ENCODE measurements around the gene LIMS1. TPM values are rescaled to one million over a fixed set of nuclear protein-coding genes. Genes with fewer than 3 reads are reported as not detected.

LIMS1 gene
- total RNA-seq, 2 experiments from 2014 or later = 18.5 to 21.3 TPM

- H3K9me3 Mint-ChIP-seq = no peaks in the 10 kb centered on the region
- H3K36me3 Mint-ChIP-seq (ENCODE audit: low read depth) = no peaks in the 10 kb centered on the region
- H3K27me3 Mint-ChIP-seq = no peaks in the 10 kb centered on the region
- intact Hi-C loops (cut with DNase I, micrococcal nuclease) = no loop called here
- Histone ChIP-seq H3K4me3 (ENCODE audit: low read length) (no peak overlapping the region), H3K36me3 (ENCODE audit: insufficient read depth, low read length) (no peaks in the 10 kb centered on the region), H3K4me1 (ENCODE audit: insufficient read depth, low read length) (peaks cover 85% of the 10 kb centered on the region), H3K27ac (ENCODE audit: low read depth in 1 of 2, low read length in 2 of 2) (no peak overlapping the region), H3K9me3 (ENCODE audit: control insufficient read depth in 1 of 2, insufficient read depth in 1 of 2, low read length in 2 of 2) (no peaks in the 10 kb centered on the region), H3K27me3 (ENCODE audit: control insufficient read depth in 1 of 2, insufficient read depth in 2 of 2, low read length in 2 of 2) (no peaks in the 10 kb centered on the region)
- POLR2A ChIA-PET = interaction anchor here (1.0 to 1.6 kb wide), 2 partner anchors 13 to 17 kb away, joined by 3 to 4 read pairs; no protein-coding TSS in a partner anchor
- TF ChIP-seq CTCF (IDR thresholded peaks at IDR 0.05) = no peak
- no peak for ATAC-seq (ENCODE audit: poor library complexity)
- peak overlapping the region; percentile 70 for H3K4me3 Mint-ChIP-seq
- CTCF ChIA-PET = interaction anchor here (21.0 kb wide), 1 partner anchor 19 kb away, joined by 309 read pairs; no protein-coding TSS in a partner anchor
- DNase-seq = no peak
- H3K4me1 Mint-ChIP-seq (ENCODE audit: low read depth) = peaks cover 92% of the 10 kb centered on the region
- peak overlapping the region; percentile 90 for H3K27ac Mint-ChIP-seq
Observed at GRCh38 chr2:108616318-108616717, 82.0 kb downstream of the LIMS1 start.

DNA sequence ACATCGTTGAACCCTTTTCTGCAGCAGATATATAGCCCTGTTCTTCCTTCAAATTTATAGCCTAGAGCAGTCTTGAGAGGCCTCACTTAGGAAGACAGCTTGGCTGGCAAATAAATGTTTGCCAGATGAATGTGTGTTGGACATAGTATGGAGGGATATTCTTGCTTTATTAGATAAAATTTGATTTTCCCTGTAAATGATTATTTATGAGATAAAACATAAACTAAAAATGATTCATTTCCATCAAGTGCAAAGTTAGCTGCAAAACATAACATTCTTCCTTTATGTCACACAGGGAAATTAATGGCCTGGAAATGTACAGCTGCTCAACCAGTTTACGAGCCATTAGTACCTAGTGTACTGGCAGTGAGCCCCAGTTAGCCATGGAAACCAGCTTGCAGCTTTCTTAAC is 82.5 kb downstream of the LIMS1 start:
- H3K36me3 Mint-ChIP-seq (ENCODE audit: low read depth) = no peaks in the 10 kb centered on the region
- no peak for TF ChIP-seq CTCF (IDR thresholded peaks at IDR 0.05)
- H3K9me3 Mint-ChIP-seq = no peaks in the 10 kb centered on the region
- Histone ChIP-seq H3K4me1 (ENCODE audit: insufficient read depth, low read length) (peaks cover 81% of the 10 kb centered on the region), H3K27ac (ENCODE audit: low read depth in 1 of 2, low read length in 2 of 2) (peak overlapping the region in 1 of 2 donors; percentile 81), H3K36me3 (ENCODE audit: insufficient read depth, low read length) (no peaks in the 10 kb centered on the region), H3K4me3 (ENCODE audit: low read length) (no peak overlapping the region), H3K9me3 (ENCODE audit: control insufficient read depth in 1 of 2, insufficient read depth in 1 of 2, low read length in 2 of 2) (no peaks in the 10 kb centered on the region), H3K27me3 (ENCODE audit: control insufficient read depth in 1 of 2, insufficient read depth in 2 of 2, low read length in 2 of 2) (no peaks in the 10 kb centered on the region)
- ChIA-PET CTCF (interaction anchor here (1.1 to 21.0 kb wide), 2 partner anchors 8 to 18 kb away, joined by 3 to 309 read pairs; no protein-coding TSS in a partner anchor), POLR2A (interaction anchor here (0.7 to 1.6 kb wide), 4 partner anchors 13 to 338 kb away, joined by 3 to 4 read pairs (median 4); no protein-coding TSS in a partner anchor)
- ATAC-seq (ENCODE audit: poor library complexity) (no peak), DNase-seq (no peak)
- intact Hi-C loops (cut with DNase I, micrococcal nuclease) = no loop called here
- peaks cover 93% of the 10 kb centered on the region for H3K4me1 Mint-ChIP-seq (ENCODE audit: low read depth)
- no peak overlapping the region for H3K4me3 Mint-ChIP-seq
- H3K27me3 Mint-ChIP-seq = no peaks in the 10 kb centered on the region
- peak overlapping the region; percentile 90 for H3K27ac Mint-ChIP-seq

DNA sequence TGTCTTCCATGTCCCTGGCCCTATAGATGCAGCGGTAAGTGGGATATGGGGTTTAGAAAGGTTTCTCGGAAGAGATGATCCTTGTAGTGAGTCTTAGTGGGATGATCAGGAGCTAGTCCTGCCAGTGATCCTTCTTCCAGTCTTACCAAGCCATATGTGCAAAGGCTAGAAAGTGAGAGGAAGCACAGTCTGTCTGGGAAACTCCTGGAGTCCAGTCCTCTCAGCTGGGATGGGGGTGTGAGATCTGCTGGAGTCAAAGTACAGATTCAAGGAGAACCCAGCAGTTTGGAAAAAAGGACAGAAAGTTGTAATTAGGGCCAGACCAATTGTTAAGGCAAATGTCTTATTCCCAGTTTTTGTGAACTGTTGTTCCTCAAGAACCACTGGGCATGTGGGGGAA is 83.3 kb downstream of the LIMS1 start:
- Mint-ChIP-seq H3K4me1 (ENCODE audit: low read depth) (peaks cover 94% of the 10 kb centered on the region), H3K4me3 (peak overlapping the region; percentile 57), H3K9me3 (no peaks in the 10 kb centered on the region), H3K27me3 (no peaks in the 10 kb centered on the region), H3K36me3 (ENCODE audit: low read depth) (no peaks in the 10 kb centered on the region), H3K27ac (peak overlapping the region; percentile 90)
- Histone ChIP-seq H3K27ac (ENCODE audit: low read depth in 1 of 2, low read length in 2 of 2) (peak overlapping the region; percentile 69 to 81), H3K27me3 (ENCODE audit: control insufficient read depth in 1 of 2, insufficient read depth in 2 of 2, low read length in 2 of 2) (no peaks in the 10 kb centered on the region), H3K9me3 (ENCODE audit: control insufficient read depth in 1 of 2, insufficient read depth in 1 of 2, low read length in 2 of 2) (no peaks in the 10 kb centered on the region), H3K4me1 (ENCODE audit: insufficient read depth, low read length) (peaks cover 75% of the 10 kb centered on the region), H3K36me3 (ENCODE audit: insufficient read depth, low read length) (no peaks in the 10 kb centered on the region), H3K4me3 (ENCODE audit: low read length) (no peak overlapping the region)
- intact Hi-C loops (cut with DNase I, micrococcal nuclease) = no loop called here
- DNase-seq (no peak), ATAC-seq (ENCODE audit: poor library complexity) (no peak)
- ChIA-PET CTCF (interaction anchor here (1.1 to 21.0 kb wide), 2 partner anchors 9 to 17 kb away, joined by 3 to 309 read pairs; no protein-coding TSS in a partner anchor), POLR2A (interaction anchor here (0.6 to 1.1 kb wide), 3 partner anchors 19 to 84 kb away, joined by 3 to 4 read pairs (median 3); no protein-coding TSS in a partner anchor)
- TF ChIP-seq CTCF (IDR thresholded peaks at IDR 0.05) = no peak
